PC-9 (cell line): ENCODE data around the gene PIK3R2. TPM values are rescaled to one million over a fixed set of nuclear protein-coding genes. Genes with fewer than 3 reads are reported as not detected.

Experiments
- BruUV-seq: library from RNA; stranded (reverse); fragments of 400-500 nt; replicated peaks from 2 replicates; lab custom pipeline; 2021; lab: Mats Ljungman, UMichigan
- CTCF ChIA-PET: fragments of 300-600 bp; sonication (Branson Sonifier 250); formaldehyde crosslinking; loops from one replicate; lab custom pipeline; 2022; ENCODE audit warnings: antibody characterized with exemption; lab: Charles Lee
- POLR2A ChIA-PET: fragments of 300-600 bp; sonication (Branson Sonifier 250); formaldehyde crosslinking; loops from one replicate; lab custom pipeline; 2022; ENCODE audit warnings: antibody characterized with exemption; ENCODE audit not compliant: unreplicated experiment; lab: Charles Lee
- DNase-seq, 2 experiments: peaks; one replicate each; pipeline versions ENCODE4 v3.0.0 to v3.0.0-alpha.2; 2015 to 2022; ENCODE audit warnings: mixed read lengths in 1 of 2
- H2AFZ ChIP-seq: fragments of 200-600 bp; sonication (generic); 2 replicates; pipeline ENCODE4 v1.8.1; 2017; ENCODE audit warnings: antibody characterized with exemption
- H3F3A ChIP-seq: fragments of 200-600 bp; sonication (generic); 2 replicates; pipeline ENCODE4 v1.8.1; 2017; ENCODE audit warnings: antibody characterized with exemption, mild to moderate bottlenecking, low read depth; ENCODE audit not compliant: insufficient read depth
- H3K27ac ChIP-seq: fragments of 200-600 bp; sonication (generic); 2 replicates; pipeline ENCODE4 v1.6.1; 2016; ENCODE audit warnings: mixed run types
- H3K27me3 ChIP-seq: fragments of 200-600 bp; sonication (generic); 2 replicates; pipeline ENCODE4 v1.6.1; 2016; ENCODE audit warnings: low read depth, mixed run types; ENCODE audit not compliant: insufficient read depth
- H3K36me3 ChIP-seq: fragments of 200-600 bp; sonication (generic); 2 replicates; pipeline ENCODE4 v1.6.1; 2016; ENCODE audit warnings: low read depth, mixed run types
- H3K4me1 ChIP-seq: fragments of 200-600 bp; sonication (generic); replicated peaks from 2 replicates; pipeline ENCODE4 v1.6.1; 2016; ENCODE audit warnings: mixed run types; ENCODE audit not compliant: insufficient read depth
- H3K4me2 ChIP-seq: fragments of 200-600 bp; sonication (generic); 2 replicates; pipeline ENCODE4 v1.6.1; 2017; ENCODE audit warnings: mixed run types
- H3K4me3 ChIP-seq: fragments of 200-600 bp; sonication (generic); 2 replicates; pipeline ENCODE4 v1.6.1; 2016; ENCODE audit warnings: mixed run types
- H3K79me2 ChIP-seq: fragments of 200-600 bp; sonication (generic); 2 replicates; pipeline ENCODE4 v1.6.1; 2017; ENCODE audit warnings: low read depth, mixed run types
- H3K9me2 ChIP-seq: fragments of 200-600 bp; sonication (generic); 2 replicates; pipeline ENCODE4 v1.8.1; 2017; ENCODE audit warnings: mild to moderate bottlenecking; ENCODE audit not compliant: insufficient read depth
- H3K9me3 ChIP-seq: fragments of 200-600 bp; sonication (generic); 2 replicates; pipeline ENCODE4 v1.8.1; 2016; ENCODE audit warnings: low read depth; ENCODE audit not compliant: insufficient read depth
- H4K20me1 ChIP-seq: fragments of 200-600 bp; sonication (generic); 2 replicates; pipeline ENCODE4 v1.8.1; 2017; ENCODE audit not compliant: insufficient read depth
- CTCF ChIP-seq: fragments of 200-600 bp; sonication (generic); conservative IDR thresholded peaks from 2 replicates; pipeline ENCODE4 v1.6.1; 2017; ENCODE audit warnings: mixed run types, antibody characterized with exemption, mild to moderate bottlenecking, moderate library complexity
- EZH2 ChIP-seq: fragments of 200-600 bp; sonication (generic); IDR thresholded peaks from 2 replicates; pipeline ENCODE4 v1.8.0; 2017; ENCODE audit warnings: antibody characterized with exemption, low read depth
- intact Hi-C: fragments of 100-400 bp; cut with micrococcal nuclease; formaldehyde crosslinking; loops from one replicate; pipeline ENCODE4 v1.10.0; 2022; ENCODE audit not compliant: unreplicated experiment
- total RNA-seq: library from RNA; stranded (reverse); gene quantifications from 2 replicates; pipeline ENCODE4 v1.2.3, GENCODE V29; 2021

The PIK3R2 gene
- total RNA-seq, 1 experiment from 2014 or later = 61.8 TPM

GRCh38 chr19:18202778-18203407 is 49.9 kb downstream of the PIK3R2 start:
- no peak overlapping the region for H3K27ac ChIP-seq
- TF ChIP-seq EZH2 (no peak), CTCF (peak; percentile 56; the same call in 1 of the 2 replicates)
- H3K36me3 ChIP-seq = no peaks in the 10 kb centered on the region
- peak overlapping the region; percentile 74; the same call in 1 of the 2 replicates for H2AFZ ChIP-seq
- peak overlapping the region; percentile 94 for H3K4me2 ChIP-seq
- no peaks in the 10 kb centered on the region for H4K20me1 ChIP-seq
- H3K9me3 ChIP-seq = no peaks in the 10 kb centered on the region
- peak overlapping the region; percentile 66 for H3K4me3 ChIP-seq
- DNase-seq = peak in 1 of 2 experiments; percentile 11
- no peaks in the 10 kb centered on the region for H3K9me2 ChIP-seq
- POLR2A ChIA-PET = no interaction called here
- H3K79me2 ChIP-seq = no peaks in the 10 kb centered on the region
- H3K4me1 ChIP-seq = peaks cover 13% of the 10 kb centered on the region
- no TSS peak for BruUV-seq
- no peaks in the 10 kb centered on the region for H3K27me3 ChIP-seq
- CTCF ChIA-PET = no interaction called here
- intact Hi-C loops = no loop called here
- peaks cover 8% of the 10 kb centered on the region; the same call in 1 of the 2 replicates for H3F3A ChIP-seq

- Histone ChIP-seq H3K9me2 (no peaks in the 10 kb centered on the region), H3K4me1 (peaks cover 13% of the 10 kb centered on the region), H3K4me2 (peak overlapping the region; percentile 94), H3K36me3 (no peaks in the 10 kb centered on the region), H3K79me2 (no peaks in the 10 kb centered on the region), H3K9me3 (no peaks in the 10 kb centered on the region), H3K27me3 (no peaks in the 10 kb centered on the region), H3F3A (peaks cover 10% of the 10 kb centered on the region; the same call in 1 of the 2 replicates), H3K4me3 (peak overlapping the region; percentile 66), H3K27ac (no peak overlapping the region), H2AFZ (peak overlapping the region; percentile 74), H4K20me1 (no peaks in the 10 kb centered on the region)
- no TSS peak for BruUV-seq
- intact Hi-C loops = no loop called here
- POLR2A ChIA-PET = interaction anchor here (1.0 kb wide), 1 partner anchor 21 kb away, joined by 3 read pairs; no protein-coding TSS in a partner anchor
- DNase-seq = no peak
- CTCF ChIA-PET = interaction anchor here (0.6 to 1.0 kb wide), 5 partner anchors 16 to 216 kb away, joined by 3 to 5 read pairs (median 4); partner anchors contain the start of gene SSBP4
- TF ChIP-seq CTCF (no peak), EZH2 (no peak)
Measured at GRCh38 chr19:18203408-18203862, 50.5 kb downstream of the PIK3R2 start.

- Histone ChIP-seq H3K27me3 (no peaks in the 10 kb centered on the region), H3K4me1 (peaks cover 13% of the 10 kb centered on the region), H3K4me3 (peak within 1 kb of the TSS; percentile 73), H2AFZ (peak within 1 kb of the TSS; percentile 92), H3K36me3 (no peaks in the 10 kb centered on the region), H4K20me1 (no peaks in the 10 kb centered on the region), H3K4me2 (peak within 1 kb of the TSS; percentile 94), H3F3A (peaks cover 10% of the 10 kb centered on the region; the same call in 1 of the 2 replicates), H3K27ac (peak within 1 kb of the TSS; percentile 46), H3K9me2 (no peaks in the 10 kb centered on the region), H3K9me3 (no peaks in the 10 kb centered on the region), H3K79me2 (no peaks in the 10 kb centered on the region)
- CTCF ChIA-PET = interaction anchor here (0.6 to 1.0 kb wide), 6 partner anchors 17 to 215 kb away, joined by 3 to 5 read pairs (median 4); partner anchors contain the start of gene SSBP4
- BruUV-seq = no TSS peak
- DNase-seq = peak; percentile 99 to 100
- TF ChIP-seq CTCF (no peak), EZH2 (no peak)
- intact Hi-C loops = loop anchor here (1.0 kb wide), 2 partner anchors 12 to 124 kb away; no protein-coding TSS in a partner anchor
- POLR2A ChIA-PET = interaction anchor here (0.7 to 1.0 kb wide), 3 partner anchors 21 to 76 kb away, joined by 3 to 4 read pairs (median 3); no protein-coding TSS in a partner anchor
Measured at GRCh38 chr19:18203863-18204393, 51.0 kb downstream of the PIK3R2 start, which contains the start of gene RAB3A. RAB3A (minus strand) TSS chr19:18204042; CDS start chr19:18202740, 1,302 bp downstream.
